HG02798 (cell line): Measurements from ENCODE around the gene GPS1.

Experiments used
- ATAC-seq: cut with Tn5 transposase; IDR thresholded peaks from one replicate; pipeline ENCODE4 v1.9.1; 2021; ENCODE audit warnings: mild to moderate bottlenecking; ENCODE audit not compliant: unreplicated experiment, poor library complexity

GPS1 gene

DNA sequence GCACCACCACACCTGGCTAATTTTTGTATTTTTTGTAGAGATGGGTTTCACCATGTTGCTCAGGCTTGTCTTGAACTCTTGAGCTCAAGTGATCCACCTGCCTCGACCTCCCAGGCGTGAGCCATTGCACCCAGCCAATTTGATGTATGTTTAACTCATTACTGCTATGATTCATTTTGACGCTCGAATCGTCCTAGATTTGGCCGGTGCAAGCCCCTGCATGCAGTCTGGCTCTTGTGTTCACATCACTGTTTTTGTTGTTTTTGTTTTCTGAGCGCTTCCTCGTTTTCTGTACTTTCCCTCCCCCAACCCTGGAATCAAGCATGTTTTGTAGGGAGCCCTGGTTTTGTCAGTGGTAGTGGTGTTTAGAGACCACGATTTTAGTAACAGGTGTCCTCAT is 21.7 kb downstream of the GPS1 start:
- ATAC-seq = no peak

GRCh38 chr17:82076018-82076784 is 24.5 kb downstream of the GPS1 start:
- no peak for ATAC-seq

- ATAC-seq = no peak
Observed at GRCh38 chr17:82076785-82077591, 25.3 kb downstream of the GPS1 start.

GRCh38 chr17:82077617-82078358 is 26.1 kb downstream of the GPS1 start:
- no peak for ATAC-seq

- no peak for ATAC-seq
Observed at GRCh38 chr17:82078433-82078832, 26.7 kb downstream of the GPS1 start.

GRCh38 chr17:82079001-82079677 is 27.4 kb downstream of the GPS1 start:
- ATAC-seq = no peak

- no peak for ATAC-seq
Observed at GRCh38 chr17:82080048-82080788, 28.5 kb downstream of the GPS1 start.

GRCh38 chr17:82080789-82081464 is 29.2 kb downstream of the GPS1 start:
- ATAC-seq = no peak

GRCh38 chr17:82081546-82081945 is 29.8 kb downstream of the GPS1 start:
- ATAC-seq = no peak

- no peak for ATAC-seq
Observed at GRCh38 chr17:82081966-82082365, 30.3 kb downstream of the GPS1 start.

DNA sequence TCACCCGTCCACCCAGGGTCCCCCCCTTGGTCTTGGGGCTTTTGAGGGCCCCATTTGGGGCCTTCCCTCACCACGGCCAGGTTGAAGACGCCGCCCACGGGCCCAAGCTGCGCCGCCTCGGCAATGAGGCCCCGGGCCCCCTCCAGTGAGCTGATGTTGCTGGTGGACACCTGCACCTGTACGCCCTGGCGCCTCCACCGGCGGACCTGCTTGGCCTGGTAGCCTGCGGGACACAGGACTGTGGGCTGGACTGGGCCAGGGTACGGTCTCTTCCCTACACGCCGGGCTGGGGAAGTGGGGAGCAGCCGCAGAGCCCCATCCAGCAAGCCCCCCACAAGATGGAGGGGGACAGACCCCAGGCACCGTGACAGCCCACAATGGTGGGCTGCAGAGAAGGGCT is 30.8 kb downstream of the GPS1 start:
- ATAC-seq = no peak

GRCh38 chr17:82083009-82083408 is 31.3 kb downstream of the GPS1 start:
- no peak for ATAC-seq

DNA sequence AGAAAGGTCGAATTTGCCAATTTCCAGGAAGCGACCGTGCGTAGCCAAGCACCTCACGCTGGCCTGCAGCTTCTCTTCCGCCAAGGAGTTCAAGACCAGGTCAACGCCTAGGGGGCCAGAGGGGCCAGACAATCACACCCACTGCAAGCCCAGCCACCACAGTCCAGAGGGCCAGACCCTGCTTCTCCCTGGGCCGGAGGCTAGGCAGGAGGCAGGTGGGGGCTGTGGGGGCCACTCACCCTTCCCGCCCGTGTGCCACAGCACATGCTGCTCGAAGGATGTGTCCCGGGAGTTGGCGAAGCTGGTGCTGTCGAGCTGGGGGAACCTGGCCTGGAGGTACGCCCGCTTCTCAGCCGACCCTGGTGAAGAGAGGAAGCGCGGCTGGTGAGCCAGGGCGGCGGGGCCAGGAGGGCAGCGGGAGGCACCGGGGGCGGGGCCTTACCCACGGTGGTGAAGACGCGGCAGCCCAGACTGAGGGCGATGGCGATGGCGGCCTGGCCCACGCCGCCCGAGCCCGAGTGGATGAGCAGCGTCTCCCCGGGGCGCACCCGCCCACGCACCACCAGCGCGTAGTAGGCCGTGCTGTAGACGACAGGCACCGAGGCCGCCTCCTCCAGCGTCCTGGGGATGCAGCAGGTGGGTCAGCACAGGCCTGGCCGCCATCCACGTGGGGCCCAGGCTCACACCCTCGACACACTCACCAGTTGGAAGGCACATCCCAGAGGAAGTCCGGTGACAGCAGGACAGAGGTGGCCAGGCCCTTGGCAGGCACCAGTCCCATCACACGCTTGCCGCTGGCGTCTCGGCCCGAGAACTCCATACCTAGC is 32.0 kb downstream of the GPS1 start:
- no peak for ATAC-seq

DNA sequence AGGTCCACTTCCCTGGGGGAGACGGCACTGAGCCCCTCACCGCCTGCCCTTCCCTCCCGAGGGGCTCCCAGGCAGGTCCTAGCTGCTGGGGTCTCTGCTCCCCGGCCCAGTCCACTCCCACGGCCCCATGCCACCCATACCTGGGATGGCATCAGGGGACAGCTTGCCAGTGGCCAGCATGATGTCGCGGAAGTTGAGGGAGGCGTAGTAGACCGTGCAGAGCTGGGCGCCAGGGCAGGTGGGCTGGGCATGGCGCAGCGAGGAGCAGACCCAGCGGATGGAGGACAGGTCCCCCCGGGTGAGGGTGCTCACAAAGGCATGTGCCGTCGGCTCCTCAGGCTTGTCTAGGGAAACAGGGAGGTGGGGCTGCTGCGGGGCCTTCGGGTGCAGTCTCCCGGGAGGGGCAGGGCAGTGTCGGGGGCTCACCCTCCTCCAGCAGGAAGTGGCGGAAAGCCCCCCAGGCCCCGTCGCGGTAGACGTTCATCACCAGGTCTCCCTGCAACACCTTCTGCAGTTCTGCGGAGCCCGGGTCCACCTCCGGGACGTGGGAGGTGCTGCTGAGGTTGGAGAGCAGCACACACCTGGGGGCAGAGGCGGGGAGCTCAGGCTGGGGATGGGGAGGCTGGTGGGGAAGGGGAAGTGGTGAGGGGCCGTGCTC is 32.8 kb downstream of the GPS1 start:
- no peak for ATAC-seq

DNA sequence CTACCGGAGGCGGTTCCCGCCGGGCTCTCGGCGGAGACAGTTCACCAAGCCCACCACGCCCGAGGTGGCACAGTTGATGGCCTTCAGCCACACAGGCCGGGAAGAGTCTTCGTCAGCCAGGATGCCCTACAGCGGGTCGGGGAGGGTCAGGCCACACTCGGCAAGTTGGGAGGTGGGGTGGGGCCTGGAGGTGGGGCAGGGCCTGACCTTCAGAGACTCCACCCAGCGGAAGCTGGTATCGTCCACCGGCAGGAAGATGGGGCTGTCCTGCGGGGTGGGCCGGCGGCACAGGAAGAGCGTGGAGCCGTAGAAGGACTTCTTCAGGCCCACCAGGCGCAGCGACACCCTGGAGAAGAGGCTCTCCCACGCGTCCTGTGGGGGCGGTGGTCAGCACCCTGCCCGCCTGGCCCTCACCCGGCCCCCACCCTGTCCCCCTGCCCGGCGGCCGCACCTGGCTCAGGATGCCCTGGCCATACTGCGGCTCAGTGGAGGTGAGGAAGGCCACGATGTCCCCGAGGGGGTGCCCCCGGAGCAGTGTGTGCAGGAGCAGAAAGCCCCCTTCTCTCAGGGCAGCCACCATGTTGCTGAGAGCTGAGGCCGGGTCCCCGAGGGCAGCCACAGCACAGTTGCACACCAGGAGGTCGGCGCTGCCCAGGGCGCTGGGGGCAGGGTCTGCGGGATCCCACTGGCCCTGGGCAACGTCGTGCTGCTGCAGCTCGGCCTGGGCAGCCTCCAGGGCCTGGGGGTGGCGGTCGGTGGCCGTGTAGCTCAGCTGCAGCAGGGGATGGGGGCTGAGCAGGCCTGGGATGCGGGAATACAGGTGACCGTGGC is 33.5 kb downstream of the GPS1 start:
- no peak for ATAC-seq

- ATAC-seq = no peak
Observed at GRCh38 chr17:82085931-82086764, 34.5 kb downstream of the GPS1 start.
